Activated gamma-delta T cell treated with Interleukin-2 at 50 U/mL for 16 hours (primary cell): Measurements from ENCODE around the gene PRPSAP1.

Source experiments
- DNase-seq: peaks from one replicate; pipeline ENCODE4 v3.0.0-alpha.2; 2020

The PRPSAP1 gene

GRCh38 chr17:76353599-76354316, at the start of gene PRPSAP1:
Gene PRPSAP1, minus strand, starts transcription at chr17:76353916. Its CDS starts 213 bp downstream, at chr17:76353703.
- DNase-seq = peak; percentile 72

- DNase-seq = no peak
These were observed 49.0 kb upstream of the PRPSAP1 start for GRCh38 chr17:76402711-76403110.

- DNase-seq = no peak
These were observed 45.8 kb upstream of the PRPSAP1 start for GRCh38 chr17:76399175-76400172.

GRCh38 chr17:76398523-76399174, 44.9 kb upstream of the PRPSAP1 start:
- no peak for DNase-seq

- DNase-seq = peak; percentile 87
These were observed 44.2 kb upstream of the PRPSAP1 start for GRCh38 chr17:76397687-76398522.

- no peak for DNase-seq
These were observed 43.5 kb upstream of the PRPSAP1 start for GRCh38 chr17:76397184-76397583.

- no peak for DNase-seq
These were observed 42.3 kb upstream of the PRPSAP1 start for GRCh38 chr17:76395980-76396379.

GRCh38 chr17:76394166-76394565, 40.5 kb upstream of the PRPSAP1 start:
- no peak for DNase-seq

GRCh38 chr17:76391200-76391715, 37.5 kb upstream of the PRPSAP1 start:
- DNase-seq = no peak

- DNase-seq = no peak
These were observed 36.3 kb upstream of the PRPSAP1 start for GRCh38 chr17:76390003-76390421.

GRCh38 chr17:76388966-76389888, 35.5 kb upstream of the PRPSAP1 start:
- DNase-seq = no peak

GRCh38 chr17:76386966-76387765, 33.5 kb upstream of the PRPSAP1 start:
- no peak for DNase-seq

GRCh38 chr17:76385892-76386786, 32.4 kb upstream of the PRPSAP1 start:
- peak; percentile 86 for DNase-seq

GRCh38 chr17:76384987-76385891, 31.5 kb upstream of the PRPSAP1 start:
- peak; percentile 26 for DNase-seq

- peak; percentile 40 for DNase-seq
These were observed 30.7 kb upstream of the PRPSAP1 start, which contains the start of gene SPHK1 for GRCh38 chr17:76384222-76384986. Gene SPHK1, plus strand, starts transcription at chr17:76384609. Its CDS starts 1,036 bp downstream, at chr17:76385645.

GRCh38 chr17:76383546-76384221, 30.0 kb upstream of the PRPSAP1 start:
- DNase-seq = peak; percentile 38
